Measurements from ENCODE around the gene NAT8L.

The NAT8L gene

DNA sequence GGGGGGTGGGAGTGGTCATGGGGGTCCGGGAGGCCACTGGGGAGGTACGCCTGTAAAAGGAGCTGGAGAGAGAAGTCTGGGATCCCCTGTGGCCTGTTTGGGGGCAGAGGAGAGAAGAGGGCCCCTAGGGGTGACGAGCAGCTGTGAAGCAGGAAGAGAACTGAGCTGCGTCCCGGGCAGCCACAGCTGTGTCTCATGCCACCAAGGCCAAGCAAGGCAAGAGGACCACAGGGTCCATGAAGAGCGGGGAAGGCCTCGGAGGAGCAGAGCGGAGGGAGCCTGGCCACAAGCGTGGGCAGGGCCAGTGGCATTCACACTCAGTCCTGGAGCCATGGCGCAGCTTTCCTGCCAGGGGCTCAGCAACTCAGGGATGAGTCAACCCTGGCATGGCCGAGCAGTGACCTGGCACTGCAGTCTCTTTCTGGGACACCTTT is 13.6 kb upstream of the NAT8L start:
- in situ Hi-C loops (cut with MboI; ENCODE audit: low sequenced_read_pairs) = no loop called here

- in situ Hi-C loops (cut with MboI; ENCODE audit: low sequenced_read_pairs) = no loop called here
Observed at GRCh38 chr4:2046031-2046961, 12.8 kb upstream of the NAT8L start.

- in situ Hi-C loops (cut with MboI; ENCODE audit: low sequenced_read_pairs) = no loop called here
Observed at GRCh38 chr4:2047031-2047660, 12.0 kb upstream of the NAT8L start.

DNA sequence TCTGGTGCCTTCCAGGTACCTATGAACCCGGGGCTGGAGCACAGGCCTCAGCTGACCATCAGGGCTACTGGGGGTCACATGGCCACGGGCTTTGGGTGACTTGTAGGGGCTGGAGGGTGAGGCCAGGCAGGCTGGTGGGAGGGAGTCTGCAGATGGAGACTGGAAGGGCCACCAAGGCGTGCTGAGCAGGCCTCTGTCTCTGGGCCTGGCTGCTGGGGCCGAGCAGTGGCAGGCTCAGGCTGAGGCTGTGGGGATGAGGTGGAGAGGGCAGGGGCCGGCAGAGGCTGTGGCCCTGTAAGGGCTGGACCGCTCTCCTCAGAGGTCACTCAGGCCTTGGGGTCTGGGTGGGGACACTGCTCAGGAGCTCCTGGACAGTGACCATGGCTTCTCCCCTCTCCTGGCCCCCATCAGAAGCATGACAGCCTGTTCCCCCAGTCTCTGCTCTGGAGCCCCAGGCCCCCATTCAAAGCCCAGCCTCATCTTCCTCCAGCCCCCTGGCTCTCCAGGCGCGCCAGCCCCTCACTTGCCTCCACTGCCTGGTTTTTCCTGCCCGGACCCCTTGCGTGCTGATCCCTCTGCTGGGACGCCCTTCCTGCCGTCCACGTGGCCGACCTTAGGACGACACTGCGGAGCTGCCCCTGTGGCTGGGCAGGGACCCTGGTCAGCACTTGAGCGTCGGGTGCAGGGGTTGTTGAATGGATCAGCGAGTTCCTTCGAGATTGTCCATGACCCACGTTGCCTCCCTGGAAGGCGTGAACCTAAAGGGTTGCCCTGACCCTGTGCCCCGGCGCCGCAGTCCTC is 11.1 kb upstream of the NAT8L start:
- in situ Hi-C loops (cut with MboI; ENCODE audit: low sequenced_read_pairs) = no loop called here

- in situ Hi-C loops (cut with MboI; ENCODE audit: low sequenced_read_pairs) = no loop called here
Observed at GRCh38 chr4:2048831-2049230, 10.3 kb upstream of the NAT8L start.

DNA sequence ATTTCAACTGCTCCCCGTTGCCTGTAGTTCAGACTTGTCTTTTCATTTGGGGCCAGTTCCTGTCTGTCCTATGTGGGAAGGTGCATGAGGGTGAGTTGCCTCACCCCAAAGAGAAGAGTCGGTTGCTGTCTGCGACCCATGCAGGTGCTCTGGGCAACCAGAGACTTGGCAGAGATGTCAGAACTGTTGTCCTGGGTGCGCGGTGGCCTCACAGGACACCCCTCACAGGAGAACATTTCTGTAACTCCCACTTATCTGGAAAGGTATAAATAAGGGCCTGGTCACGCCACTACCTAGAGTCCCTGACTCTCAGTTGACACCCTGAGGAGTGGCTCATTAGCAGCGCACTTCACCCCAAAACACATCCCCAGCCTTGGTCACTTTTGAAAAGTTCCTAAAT is 9.7 kb upstream of the NAT8L start:
- in situ Hi-C loops (cut with MboI; ENCODE audit: low sequenced_read_pairs) = no loop called here

DNA sequence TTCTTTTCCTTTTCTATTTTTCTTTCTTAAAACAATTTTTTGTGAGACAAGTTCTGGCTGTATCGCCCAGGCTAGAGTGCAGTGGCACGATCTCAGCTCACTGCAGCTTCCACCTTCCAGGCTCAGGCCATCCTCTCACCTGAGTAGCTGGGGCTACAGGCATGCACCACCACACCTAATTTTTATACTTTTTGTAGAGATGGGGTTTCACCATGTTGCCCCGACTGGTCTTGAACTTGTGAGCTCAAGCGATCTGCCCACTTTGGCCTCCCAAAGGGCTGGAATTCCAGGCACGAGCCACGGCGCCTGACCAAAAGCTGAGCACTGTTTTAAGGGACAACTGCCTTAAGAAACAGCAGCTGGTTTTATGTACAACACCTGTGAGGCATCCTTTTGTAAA is 9.3 kb upstream of the NAT8L start:
- in situ Hi-C loops (cut with MboI; ENCODE audit: low sequenced_read_pairs) = no loop called here

GRCh38 chr4:2051086-2051485 is 8.0 kb upstream of the NAT8L start:
- in situ Hi-C loops (cut with MboI; ENCODE audit: low sequenced_read_pairs) = no loop called here

- in situ Hi-C loops (cut with MboI; ENCODE audit: low sequenced_read_pairs) = no loop called here
Observed at GRCh38 chr4:2054217-2054616, 4.9 kb upstream of the NAT8L start.

GRCh38 chr4:2057382-2058065 is 1.6 kb upstream of the NAT8L start:
- in situ Hi-C loops (cut with MboI; ENCODE audit: low sequenced_read_pairs) = no loop called here

DNA sequence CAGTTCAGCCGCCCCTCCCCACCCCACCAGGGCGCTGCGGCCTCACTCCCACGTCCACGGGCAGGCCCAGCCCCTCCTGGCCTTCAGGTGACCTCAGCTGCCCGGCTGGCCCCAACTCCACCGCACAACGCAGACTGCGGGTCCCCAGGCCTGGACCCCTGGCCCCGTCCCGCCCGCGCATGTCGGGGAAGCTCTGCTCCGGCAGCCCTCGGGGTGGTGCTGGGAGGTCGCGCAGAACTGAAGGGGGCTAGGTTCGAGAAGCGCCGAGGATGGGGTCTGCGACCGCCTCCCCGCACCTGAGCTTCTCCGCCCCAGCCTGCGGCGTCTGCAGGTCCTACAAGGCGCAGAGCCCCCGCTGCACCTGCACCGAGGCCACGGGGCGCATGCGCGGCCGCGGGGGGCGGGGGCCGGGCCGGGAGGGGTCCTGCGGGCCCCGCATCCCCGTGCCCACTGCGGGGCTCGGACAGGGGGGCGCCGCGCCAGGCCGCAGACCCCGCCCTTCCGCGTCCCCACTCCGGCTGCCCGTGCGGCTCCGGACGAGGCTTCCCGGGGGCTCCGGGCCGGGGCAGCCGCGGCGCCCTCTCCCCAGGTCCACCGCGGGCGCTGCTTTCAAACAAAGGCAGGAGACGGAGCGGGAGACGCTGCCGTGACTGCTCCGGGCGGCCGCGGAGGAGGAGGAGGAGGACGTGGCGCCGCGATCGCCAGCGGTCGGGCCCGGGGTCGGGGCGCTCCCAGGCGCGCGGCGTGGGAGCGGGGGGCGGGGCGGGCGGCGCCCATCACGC is 672 bp upstream of the NAT8L start:
- in situ Hi-C loops (cut with MboI; ENCODE audit: low sequenced_read_pairs) = no loop called here

GRCh38 chr4:2059726-2060602 is 837 bp downstream of the NAT8L start:
- in situ Hi-C loops (cut with MboI; ENCODE audit: low sequenced_read_pairs) = no loop called here

DNA sequence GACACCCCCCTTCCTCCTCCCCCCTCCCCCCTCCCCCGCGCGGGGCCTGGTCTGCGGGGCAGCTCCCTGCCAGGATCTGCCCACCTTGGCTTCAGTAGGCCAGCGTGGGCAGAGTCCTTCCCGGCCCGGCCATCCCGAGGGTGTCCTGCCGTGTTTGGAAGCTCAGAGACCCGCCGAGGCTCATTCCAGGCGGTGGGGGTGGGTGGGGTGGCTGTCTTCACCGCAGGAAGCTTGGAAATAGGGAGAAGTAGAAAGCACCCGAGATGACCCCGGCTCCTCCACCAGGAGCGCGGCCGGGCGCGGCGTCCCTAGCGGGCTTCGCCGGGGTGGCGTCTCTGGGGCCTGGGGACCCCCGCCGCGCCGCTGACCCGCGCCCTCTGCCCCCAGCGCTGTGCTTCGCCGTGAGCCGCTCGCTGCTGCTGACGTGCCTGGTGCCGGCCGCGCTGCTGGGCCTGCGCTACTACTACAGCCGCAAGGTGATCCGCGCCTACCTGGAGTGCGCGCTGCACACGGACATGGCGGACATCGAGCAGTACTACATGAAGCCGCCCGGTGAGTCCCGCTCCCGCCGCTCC is 1.6 kb downstream of the NAT8L start:
- in situ Hi-C loops (cut with MboI; ENCODE audit: low sequenced_read_pairs) = no loop called here

GRCh38 chr4:2061186-2062131 is 2.3 kb downstream of the NAT8L start:
- in situ Hi-C loops (cut with MboI; ENCODE audit: low sequenced_read_pairs) = no loop called here

DNA sequence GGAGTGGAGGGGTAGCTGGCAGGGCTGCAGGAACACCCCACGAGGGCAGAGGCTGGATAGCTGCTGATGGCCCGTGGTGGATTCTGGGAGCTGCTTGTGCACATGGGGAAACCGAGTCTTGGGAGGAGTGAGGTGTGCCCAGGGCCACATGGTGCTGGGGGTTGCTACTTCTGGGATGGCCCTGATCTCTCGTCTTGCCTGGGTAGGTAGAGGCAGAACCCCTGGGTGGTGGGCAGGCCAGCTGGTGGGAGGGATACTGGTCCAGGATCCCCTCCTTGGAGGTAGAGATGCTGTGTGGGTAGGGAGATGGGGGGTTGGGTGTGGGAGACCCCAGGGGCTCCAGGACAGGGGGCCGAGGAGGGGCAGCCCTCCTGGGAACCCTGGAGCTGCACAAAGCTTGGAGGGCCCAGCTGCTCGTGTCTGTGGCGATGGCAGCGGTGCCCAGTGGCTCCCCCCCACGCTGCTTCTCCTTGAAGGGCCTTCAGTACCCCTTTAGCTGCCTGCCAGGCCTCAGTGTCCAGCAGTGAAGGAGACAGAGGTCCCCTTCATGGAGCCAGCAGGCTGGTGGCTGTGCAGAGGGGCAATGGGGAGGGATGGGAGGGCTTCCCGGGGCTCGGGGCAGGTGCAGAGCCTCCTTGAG is 3.2 kb downstream of the NAT8L start:
- in situ Hi-C loops (cut with MboI; ENCODE audit: low sequenced_read_pairs) = no loop called here

GRCh38 chr4:2062808-2063524 is 3.8 kb downstream of the NAT8L start:
- in situ Hi-C loops (cut with MboI; ENCODE audit: low sequenced_read_pairs) = no loop called here

All from HL-60/S4 treated with retinoic acid at 250 ng/mL for 4 days and 3 days (cell line).